ENCODE data around the gene PDIK1L. TPM values are rescaled to one million over a fixed set of nuclear protein-coding genes. Genes with fewer than 3 reads are reported as not detected.

Gene PDIK1L
- total RNA-seq, 1 donor from 2014 or later = 3.1 TPM

GRCh38 chr1:26159743-26160039, 48.1 kb downstream of the PDIK1L start:
- Mint-ChIP-seq H3K9me3 (ENCODE audit: unreplicated experiment) (no peaks in the 10 kb centered on the region), H3K4me3 (ENCODE audit: unreplicated experiment) (peak overlapping the region; percentile 76), H3K4me1 (ENCODE audit: low read depth, unreplicated experiment) (peaks cover 32% of the 10 kb centered on the region), H3K36me3 (ENCODE audit: low read depth, unreplicated experiment) (no peaks in the 10 kb centered on the region), H3K27me3 (ENCODE audit: low read depth, unreplicated experiment) (peaks cover 24% of the 10 kb centered on the region), H3K27ac (ENCODE audit: unreplicated experiment) (no peak overlapping the region)
- Histone ChIP-seq H3K9ac (ENCODE audit: low read length) (no peak overlapping the region), H4K20me1 (ENCODE audit: insufficient read depth, low read length) (no peaks in the 10 kb centered on the region), H3K4me1 (ENCODE audit: insufficient read depth, low read length) (peaks cover 25% of the 10 kb centered on the region), H3K79me2 (ENCODE audit: insufficient read depth, low read length) (no peaks in the 10 kb centered on the region), H3K4me3 (ENCODE audit: insufficient read depth, low read depth, low read length) (no peak overlapping the region), H2AFZ (ENCODE audit: low read depth, low read length) (no peak overlapping the region), H3K27me3 (ENCODE audit: insufficient read depth, low read length) (peaks cover 4% of the 10 kb centered on the region), H3K9me3 (ENCODE audit: insufficient read depth, low read depth, low read length) (no peaks in the 10 kb centered on the region), H3K36me3 (ENCODE audit: insufficient read depth, low read length) (no peaks in the 10 kb centered on the region), H3K27ac (ENCODE audit: low read depth, low read length) (no peak overlapping the region), H3K4me2 (ENCODE audit: low read length) (no peak overlapping the region)
- FAIRE-seq = no peak
- no peak for TF ChIP-seq CTCF (IDR thresholded peaks at IDR 0.05; ENCODE audit: insufficient read depth, low read depth, low read length)
- TF ChIP-seq EZH2 (IDR thresholded peaks at IDR 0.05; ENCODE audit: insufficient read depth, low read length) = no peak
- DNase-seq (ENCODE audit: low read depth) = no peak

GRCh38 chr1:26160527-26161414, 49.1 kb downstream of the PDIK1L start:
- Mint-ChIP-seq H3K4me3 (ENCODE audit: unreplicated experiment) (peak overlapping the region; percentile 72), H3K4me1 (ENCODE audit: low read depth, unreplicated experiment) (peaks cover 27% of the 10 kb centered on the region), H3K9me3 (ENCODE audit: unreplicated experiment) (no peaks in the 10 kb centered on the region), H3K27me3 (ENCODE audit: low read depth, unreplicated experiment) (peaks cover 18% of the 10 kb centered on the region), H3K36me3 (ENCODE audit: low read depth, unreplicated experiment) (no peaks in the 10 kb centered on the region), H3K27ac (ENCODE audit: unreplicated experiment) (no peak overlapping the region)
- Histone ChIP-seq H4K20me1 (ENCODE audit: insufficient read depth, low read length) (no peaks in the 10 kb centered on the region), H3K36me3 (ENCODE audit: insufficient read depth, low read length) (no peaks in the 10 kb centered on the region), H3K4me1 (ENCODE audit: insufficient read depth, low read length) (peaks cover 29% of the 10 kb centered on the region), H3K4me3 (ENCODE audit: insufficient read depth, low read depth, low read length) (no peak overlapping the region), H2AFZ (ENCODE audit: low read depth, low read length) (peak overlapping the region; percentile 91), H3K9ac (ENCODE audit: low read length) (no peak overlapping the region), H3K9me3 (ENCODE audit: insufficient read depth, low read depth, low read length) (no peaks in the 10 kb centered on the region), H3K79me2 (ENCODE audit: insufficient read depth, low read length) (no peaks in the 10 kb centered on the region), H3K27me3 (ENCODE audit: insufficient read depth, low read length) (peaks cover 4% of the 10 kb centered on the region), H3K27ac (ENCODE audit: low read depth, low read length) (no peak overlapping the region), H3K4me2 (ENCODE audit: low read length) (peak overlapping the region; percentile 86)
- FAIRE-seq (no peak), DNase-seq (ENCODE audit: low read depth) (no peak)
- TF ChIP-seq CTCF (IDR thresholded peaks at IDR 0.05; ENCODE audit: insufficient read depth, low read depth, low read length) (no peak), EZH2 (IDR thresholded peaks at IDR 0.05; ENCODE audit: insufficient read depth, low read length) (no peak)
